ENCODE data around the gene SV2B. TPM values are rescaled to one million over a fixed set of nuclear protein-coding genes. Genes with fewer than 3 reads are reported as not detected.

SV2B gene
- total and polyA plus RNA-seq, 2 donors (not counting 3 experiments of a cell fraction or from before 2014, with no cell fraction given) = not detected

- Histone ChIP-seq H3K4me2 (ENCODE audit: insufficient read depth, low read length) (no peak overlapping the region), H3K27me3 (ENCODE audit: control insufficient read depth in 2 of 2, insufficient read depth in 2 of 2, low read length in 2 of 2) (no peaks in the 10 kb centered on the region), H3K4me3 (replicated peaks in 1 of 3; ENCODE audit: insufficient read depth in 1 of 3, low read depth in 1 of 3, low read length in 3 of 3) (no peak overlapping the region), H3K4me1 (ENCODE audit: control insufficient read depth, extremely low read depth, insufficient read depth, low read length) (no peaks in the 10 kb centered on the region), H3K36me3 (ENCODE audit: control insufficient read depth in 2 of 2, extremely low read depth in 1 of 2, insufficient read depth in 2 of 2, low read length in 2 of 2) (no peaks in the 10 kb centered on the region), H3K9me3 (replicated peaks; ENCODE audit: control insufficient read depth, insufficient read depth, low read length) (no peaks in the 10 kb centered on the region), H3K79me2 (ENCODE audit: control insufficient read depth, insufficient read depth, low read length) (no peaks in the 10 kb centered on the region), H3K27ac (ENCODE audit: insufficient read depth, low read depth, low read length) (no peak overlapping the region), H4K20me1 (replicated peaks; ENCODE audit: control insufficient read depth, extremely low read depth, insufficient read depth, low read length) (no peaks in the 10 kb centered on the region), H3K9ac (replicated peaks; ENCODE audit: extremely low read depth, insufficient read depth, low read length) (no peak overlapping the region), H3K9me1 (replicated peaks; ENCODE audit: control insufficient read depth, extremely low read depth, insufficient read depth, low read length) (no peaks in the 10 kb centered on the region), H2AFZ (ENCODE audit: low read depth, low read length) (no peak overlapping the region)
- DNase-seq (ENCODE audit: low read depth, low spot score) (no peak), FAIRE-seq (no peak)
- intact Hi-C loops (cut with micrococcal nuclease) (no loop called here), dilution Hi-C loops (cut with MboI; ENCODE audit: extremely low pct_ligation_motif_present, low sequenced_read_pairs) (no loop called here)
- CTCF ChIA-PET = interaction anchor here (0.7 to 0.8 kb wide), 2 partner anchors 12 to 68 kb away, joined by 3 read pairs; no protein-coding TSS in a partner anchor
- POLR2A ChIA-PET = no interaction called here
- BruUV-seq (replicated peaks) = no TSS peak
- TF ChIP-seq, protein P1, sequence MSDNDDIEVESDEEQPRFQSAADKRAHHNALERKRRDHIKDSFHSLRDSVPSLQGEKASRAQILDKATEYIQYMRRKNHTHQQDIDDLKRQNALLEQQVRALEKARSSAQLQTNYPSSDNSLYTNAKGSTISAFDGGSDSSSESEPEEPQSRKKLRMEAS (IDR thresholded peaks at IDR 0.05; ENCODE audit: insufficient read depth, insufficient read length) = no peak
- no peak for TF ChIP-seq CTCF (IDR thresholded peaks at IDR 0.05; ENCODE audit: extremely low read depth in 1 of 2, insufficient read depth in 1 of 2, low read depth in 1 of 2, low read length in 2 of 2)
- no peak for TF ChIP-seq JUN (IDR thresholded peaks at IDR 0.05; ENCODE audit: borderline replicate concordance, insufficient read depth, insufficient read length, low read depth)
- no peak for TF ChIP-seq EZH2 (IDR thresholded peaks at IDR 0.05; ENCODE audit: borderline replicate concordance, low read depth, low read length, severe bottlenecking)
- TF ChIP-seq MYC (IDR thresholded peaks at IDR 0.05; ENCODE audit: low read depth, low read length) = no peak
- no peak for TF ChIP-seq POLR2A (IDR thresholded peaks at IDR 0.05; ENCODE audit: low read depth, low read length)
- TF ChIP-seq POLR2AphosphoS5 (IDR thresholded peaks at IDR 0.05; ENCODE audit: insufficient read depth, low read depth, low read length) = no peak
- TF ChIP-seq GATA2 (IDR thresholded peaks at IDR 0.05; ENCODE audit: insufficient read depth, insufficient read length, low read depth, low read length) = no peak
- no peak for TF ChIP-seq FOS (IDR thresholded peaks at IDR 0.05; ENCODE audit: borderline replicate concordance, insufficient read depth, low read length)
Observed at GRCh38 chr15:91235376-91235775, 135.3 kb downstream of the SV2B start.
